Measurements from ENCODE around the gene CLIC3. TPM values are rescaled to one million over a fixed set of nuclear protein-coding genes. Genes with fewer than 3 reads are reported as not detected.

Gene CLIC3
- total and polyA plus RNA-seq, 2 donors from 2014 or later, result 2.1 to 4.0 TPM

GRCh38 chr9:137038916-137039315, 42.5 kb upstream of the CLIC3 start:
- no peaks in the 10 kb centered on the region for H3K27me3 ChIP-seq (ENCODE audit: control insufficient read depth, insufficient read depth, low read length)
- H3K27ac ChIP-seq (ENCODE audit: low read depth in 2 of 2, low read length in 2 of 2), result no peak overlapping the region
- FAIRE-seq (no peak), DNase-seq (no peak)
- H3K36me3 ChIP-seq (ENCODE audit: control insufficient read depth in 2 of 3, insufficient read depth in 3 of 3, low read length in 3 of 3), result no peaks in the 10 kb centered on the region
- intact Hi-C loops (cut with DNase I), result loop anchor here (10.0 kb wide), 1 partner anchor 254 kb away; no protein-coding TSS in a partner anchor
- peaks cover 0 to 8% (median 0%) of the 10 kb centered on the region in 3 donors for H3K4me1 ChIP-seq (ENCODE audit: control insufficient read depth in 2 of 3, insufficient read depth in 2 of 3, low read depth in 1 of 3, low read length in 3 of 3)
- no peak overlapping the region for H3K4me3 ChIP-seq (ENCODE audit: low read length in 3 of 3)
- TF ChIP-seq CTCF (IDR thresholded peaks at IDR 0.05; ENCODE audit: borderline replicate concordance, extremely low read depth, insufficient read depth), result no peak
- H3K9me3 ChIP-seq (ENCODE audit: control insufficient read depth in 2 of 3, insufficient read depth in 1 of 3, low read length in 3 of 3), result no peaks in the 10 kb centered on the region
- H3K9ac ChIP-seq (ENCODE audit: low read length in 3 of 3), result no peak overlapping the region

- Histone ChIP-seq H3K4me1 (ENCODE audit: control insufficient read depth in 2 of 3, insufficient read depth in 2 of 3, low read depth in 1 of 3, low read length in 3 of 3) (peaks cover 0 to 3% (median 0%) of the 10 kb centered on the region in 3 donors), H3K9ac (ENCODE audit: low read length in 3 of 3) (no peak overlapping the region), H3K27ac (ENCODE audit: low read depth in 2 of 2, low read length in 2 of 2) (no peak overlapping the region), H3K36me3 (ENCODE audit: control insufficient read depth in 2 of 3, insufficient read depth in 3 of 3, low read length in 3 of 3) (no peaks in the 10 kb centered on the region), H3K4me3 (ENCODE audit: low read length in 3 of 3) (no peak overlapping the region), H3K9me3 (ENCODE audit: control insufficient read depth in 2 of 3, insufficient read depth in 1 of 3, low read length in 3 of 3) (no peaks in the 10 kb centered on the region), H3K27me3 (ENCODE audit: control insufficient read depth, insufficient read depth, low read length) (no peaks in the 10 kb centered on the region)
- FAIRE-seq (no peak), DNase-seq (no peak)
- no peak for TF ChIP-seq CTCF (IDR thresholded peaks at IDR 0.05; ENCODE audit: borderline replicate concordance, extremely low read depth, insufficient read depth)
- intact Hi-C loops (cut with DNase I), result loop anchor here (10.0 kb wide), 1 partner anchor 253 kb away; no protein-coding TSS in a partner anchor
Observed at GRCh38 chr9:137037483-137037882, 41.1 kb upstream of the CLIC3 start.

- H3K9me3 ChIP-seq (ENCODE audit: control insufficient read depth in 2 of 3, insufficient read depth in 1 of 3, low read length in 3 of 3), result no peaks in the 10 kb centered on the region
- no peak overlapping the region for H3K9ac ChIP-seq (ENCODE audit: low read length in 3 of 3)
- no peaks in the 10 kb centered on the region for H3K36me3 ChIP-seq (ENCODE audit: control insufficient read depth in 2 of 3, insufficient read depth in 3 of 3, low read length in 3 of 3)
- TF ChIP-seq CTCF (IDR thresholded peaks at IDR 0.05; ENCODE audit: borderline replicate concordance, extremely low read depth, insufficient read depth), result no peak
- H3K27ac ChIP-seq (ENCODE audit: low read depth in 2 of 2, low read length in 2 of 2), result no peak overlapping the region
- H3K4me3 ChIP-seq (ENCODE audit: low read length in 3 of 3), result no peak overlapping the region
- no peak for FAIRE-seq
- DNase-seq, result no peak
- H3K4me1 ChIP-seq (ENCODE audit: control insufficient read depth in 2 of 3, insufficient read depth in 2 of 3, low read depth in 1 of 3, low read length in 3 of 3), result peaks cover 0 to 3% (median 0%) of the 10 kb centered on the region in 3 donors
- H3K27me3 ChIP-seq (ENCODE audit: control insufficient read depth, insufficient read depth, low read length), result no peaks in the 10 kb centered on the region
- intact Hi-C loops (cut with DNase I), result loop anchor here (10.0 kb wide), 1 partner anchor 252 kb away; no protein-coding TSS in a partner anchor
Observed at GRCh38 chr9:137037035-137037434, 40.7 kb upstream of the CLIC3 start.

GRCh38 chr9:137035937-137036336, 39.6 kb upstream of the CLIC3 start:
- Histone ChIP-seq H3K4me3 (ENCODE audit: low read length in 3 of 3) (no peak overlapping the region), H3K9ac (ENCODE audit: low read length in 3 of 3) (no peak overlapping the region), H3K27me3 (ENCODE audit: control insufficient read depth, insufficient read depth, low read length) (no peaks in the 10 kb centered on the region), H3K27ac (ENCODE audit: low read depth in 2 of 2, low read length in 2 of 2) (no peak overlapping the region), H3K36me3 (ENCODE audit: control insufficient read depth in 2 of 3, insufficient read depth in 3 of 3, low read length in 3 of 3) (no peaks in the 10 kb centered on the region), H3K9me3 (ENCODE audit: control insufficient read depth in 2 of 3, insufficient read depth in 1 of 3, low read length in 3 of 3) (no peaks in the 10 kb centered on the region), H3K4me1 (ENCODE audit: control insufficient read depth in 2 of 3, insufficient read depth in 2 of 3, low read depth in 1 of 3, low read length in 3 of 3) (peaks cover 0 to 3% (median 0%) of the 10 kb centered on the region in 3 donors)
- FAIRE-seq (no peak), DNase-seq (no peak)
- TF ChIP-seq CTCF (IDR thresholded peaks at IDR 0.05; ENCODE audit: borderline replicate concordance, extremely low read depth, insufficient read depth), result no peak
- intact Hi-C loops (cut with DNase I), result loop anchor here (10.0 kb wide), 1 partner anchor 251 kb away; no protein-coding TSS in a partner anchor

All from kidney (tissue), 14 donors.